ENCODE data around the gene GAK.
"Not testable (repeated sequence)": the region's sequence is repeated elsewhere in the genome, so short reads cannot be mapped to it uniquely, and the experiment has no call there.

The GAK gene

GRCh38 chr4:952881-953573 lies 20.9 kb upstream of the GAK start:
- DNase-seq = no peak

- DNase-seq = no peak
Measured at GRCh38 chr4:951594-952468, 19.7 kb upstream of the GAK start.

- no peak for DNase-seq
Measured at GRCh38 chr4:951186-951585, 19.1 kb upstream of the GAK start.

GRCh38 chr4:950136-951020 lies 18.3 kb upstream of the GAK start:
- no peak for DNase-seq

GRCh38 chr4:949656-950055 lies 17.5 kb upstream of the GAK start:
- no peak for DNase-seq

- no peak for DNase-seq
Measured at GRCh38 chr4:948936-949300, 16.8 kb upstream of the GAK start.

GRCh38 chr4:948101-948935 lies 16.2 kb upstream of the GAK start:
- no peak for DNase-seq

GRCh38 chr4:947491-947971 lies 15.4 kb upstream of the GAK start:
- DNase-seq = no peak

GRCh38 chr4:946517-947471 lies 14.7 kb upstream of the GAK start:
- no peak for DNase-seq

- DNase-seq = no peak
Measured at GRCh38 chr4:946103-946450, 14.0 kb upstream of the GAK start.

GRCh38 chr4:945274-946102 lies 13.4 kb upstream of the GAK start:
- DNase-seq = no peak

- DNase-seq = not testable (repeated sequence)
Measured at GRCh38 chr4:939508-939907, 7.4 kb upstream of the GAK start.

GRCh38 chr4:932713-933070 lies 576 bp upstream of the GAK start:
- DNase-seq = no peak

- no peak for DNase-seq
Measured at GRCh38 chr4:931194-931959, 739 bp downstream of the GAK start.

GRCh38 chr4:930827-931193 lies 1.3 kb downstream of the GAK start:
- no peak for DNase-seq

- no peak for DNase-seq
Measured at GRCh38 chr4:930028-930551, 2.0 kb downstream of the GAK start.

GRCh38 chr4:929096-929765 lies 2.9 kb downstream of the GAK start:
- DNase-seq = no peak

- not testable (repeated sequence) for DNase-seq
Measured at GRCh38 chr4:927566-927965, 4.5 kb downstream of the GAK start.

- no peak for DNase-seq
Measured at GRCh38 chr4:926538-926937, 5.6 kb downstream of the GAK start.

Data from activated CD8-positive, alpha-beta memory T cell treated with anti-CD3 and anti-CD28 coated beads, Interleukin-2, amount 50 U/mL, for 4 hours (primary cell).